Brain microvascular endothelial cell (primary cell): ENCODE measurements around the gene ADGRL3.
"Not testable (repeated sequence)": the region's sequence is repeated elsewhere in the genome, so short reads cannot be mapped to it uniquely, and the experiment has no call there.

Experiments
- DNase-seq: peaks from one replicate; pipeline ENCODE4 v3.0.0-alpha.2; 2020
- H3K27ac ChIP-seq: fragments of 250-450 bp; sonication (Bioruptor Pico); 2 replicates; pipeline ENCODE4 v1.5.1; 2020; ENCODE audit warnings: mild to moderate bottlenecking, moderate library complexity
- H3K27me3 ChIP-seq: fragments of 250-450 bp; sonication (Bioruptor Pico); replicated peaks from 2 replicates; pipeline ENCODE4 v1.5.1; 2020; ENCODE audit warnings: mild to moderate bottlenecking
- H3K36me3 ChIP-seq: fragments of 250-450 bp; sonication (Bioruptor Pico); replicated peaks from 2 replicates; pipeline ENCODE4 v1.5.1; 2020; ENCODE audit warnings: mild to moderate bottlenecking
- H3K4me3 ChIP-seq: 2 replicates; pipeline ENCODE4 v1.5.1; 2011; ENCODE audit warnings: low read depth, mild to moderate bottlenecking, control low read depth, low read length, moderate library complexity
- CTCF ChIP-seq: IDR thresholded peaks from 2 replicates; pipeline ENCODE4 v1.5.1; 2011; ENCODE audit warnings: low read depth, mild to moderate bottlenecking, moderate library complexity, low read length, control low read depth, inconsistent platforms; ENCODE audit errors: missing control alignments
- in situ Hi-C: cut with HindIII; loops from 2 replicates; pipeline ENCODE4 v1.10.0; 2017; ENCODE audit warnings: low sequenced_read_pairs, low pct_ligation_motif_present

The ADGRL3 gene

GRCh38 chr4:61201961-61202637 lies 2.0 kb downstream of the ADGRL3 start:
- peak overlapping the region; percentile 66 for H3K4me3 ChIP-seq
- peak; percentile 40 for TF ChIP-seq CTCF
- H3K36me3 ChIP-seq: no peaks in the 10 kb centered on the region
- H3K27ac ChIP-seq: no peak overlapping the region
- in situ Hi-C loops: no loop called here
- no peaks in the 10 kb centered on the region for H3K27me3 ChIP-seq
- no peak for DNase-seq

GRCh38 chr4:61202638-61203435 lies 2.7 kb downstream of the ADGRL3 start:
- TF ChIP-seq CTCF: no peak
- Histone ChIP-seq H3K27ac (no peak overlapping the region), H3K27me3 (no peaks in the 10 kb centered on the region), H3K36me3 (no peaks in the 10 kb centered on the region), H3K4me3 (peak overlapping the region; percentile 66)
- in situ Hi-C loops: no loop called here
- DNase-seq: peak; percentile 37

GRCh38 chr4:61203436-61203790 lies 3.3 kb downstream of the ADGRL3 start:
- Histone ChIP-seq H3K36me3 (no peaks in the 10 kb centered on the region), H3K27me3 (no peaks in the 10 kb centered on the region), H3K27ac (no peak overlapping the region), H3K4me3 (peak overlapping the region; percentile 66)
- no peak for DNase-seq
- in situ Hi-C loops: no loop called here
- no peak for TF ChIP-seq CTCF

GRCh38 chr4:61204353-61205060 lies 4.4 kb downstream of the ADGRL3 start:
- Histone ChIP-seq H3K4me3 (no peak overlapping the region), H3K27me3 (no peaks in the 10 kb centered on the region), H3K36me3 (no peaks in the 10 kb centered on the region), H3K27ac (peak overlapping the region; percentile 46)
- no peak for TF ChIP-seq CTCF
- in situ Hi-C loops: no loop called here
- peak; percentile 93 for DNase-seq

GRCh38 chr4:61205066-61205465 lies 4.9 kb downstream of the ADGRL3 start:
- TF ChIP-seq CTCF: no peak
- no peak overlapping the region for H3K27ac ChIP-seq
- in situ Hi-C loops: no loop called here
- no peaks in the 10 kb centered on the region for H3K27me3 ChIP-seq
- no peaks in the 10 kb centered on the region for H3K36me3 ChIP-seq
- DNase-seq: no peak
- H3K4me3 ChIP-seq: no peak overlapping the region

- H3K4me3 ChIP-seq, H3K27me3 ChIP-seq, H3K27ac ChIP-seq, in situ Hi-C loops, DNase-seq, H3K36me3 ChIP-seq: not testable (repeated sequence)
Measured at GRCh38 chr4:61207156-61207555, 7.0 kb downstream of the ADGRL3 start.
